ENCODE data around the gene ZNF765.

DNA sequence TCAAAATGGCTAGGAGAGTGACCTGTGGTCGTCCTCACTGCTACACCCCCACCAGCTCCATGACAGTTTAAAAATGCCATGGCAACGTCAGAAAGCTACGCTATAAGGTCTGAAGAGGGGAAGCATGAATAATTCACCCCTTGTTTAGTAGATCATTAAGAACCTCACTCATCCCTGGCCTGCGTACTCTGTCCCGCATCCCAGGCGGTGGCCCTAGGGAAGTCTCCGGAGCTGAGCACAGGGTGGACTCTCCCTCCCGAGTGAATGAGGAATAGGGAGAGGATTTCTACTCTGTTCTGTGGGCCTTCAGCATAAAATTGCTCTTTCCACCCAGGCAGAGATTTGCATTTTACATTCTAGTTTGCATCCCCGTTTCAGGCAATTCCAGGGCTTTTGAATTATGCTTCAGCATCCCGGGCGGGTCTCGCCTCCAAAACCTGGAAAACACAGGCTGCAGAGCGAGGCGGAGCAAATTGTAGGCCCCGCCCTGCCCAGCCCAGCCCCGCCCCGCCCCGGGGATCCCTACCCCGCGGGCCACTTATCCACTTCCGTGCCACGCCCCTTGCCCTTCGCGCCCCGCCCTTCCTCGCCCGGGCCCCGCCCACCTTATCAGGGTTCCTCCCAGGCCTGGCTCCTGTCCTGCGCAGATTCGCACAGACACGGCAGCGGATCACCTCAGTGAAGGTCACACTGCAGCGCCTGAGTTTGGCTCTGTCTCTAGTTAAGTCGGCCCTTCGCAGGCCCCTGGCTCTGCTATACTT, 36.9 kb upstream of the ZNF765 start:
- TF ChIP-seq CTCF (IDR thresholded peaks at IDR 0.05) (no peak), EZH2 (IDR thresholded peaks at IDR 0.05; ENCODE audit: borderline replicate concordance, insufficient read depth, low read depth, low read length, poor library complexity, severe bottlenecking) (no peak)

All from B cell (primary cell).